Hematopoietic multipotent progenitor cell treated with erythropoietin and hydrocortisone succinate and interleukin-3 and kit ligand, for 8 days (in vitro differentiated cells): ENCODE data around the gene RPTOR.
"Not testable (repeated sequence)": the region's sequence is repeated elsewhere in the genome, so short reads cannot be mapped to it uniquely, and the experiment has no call there.

Experiments
- DNase-seq: peaks from one replicate; pipeline ENCODE4 v3.0.0-alpha.2; 2015

The RPTOR gene

DNA sequence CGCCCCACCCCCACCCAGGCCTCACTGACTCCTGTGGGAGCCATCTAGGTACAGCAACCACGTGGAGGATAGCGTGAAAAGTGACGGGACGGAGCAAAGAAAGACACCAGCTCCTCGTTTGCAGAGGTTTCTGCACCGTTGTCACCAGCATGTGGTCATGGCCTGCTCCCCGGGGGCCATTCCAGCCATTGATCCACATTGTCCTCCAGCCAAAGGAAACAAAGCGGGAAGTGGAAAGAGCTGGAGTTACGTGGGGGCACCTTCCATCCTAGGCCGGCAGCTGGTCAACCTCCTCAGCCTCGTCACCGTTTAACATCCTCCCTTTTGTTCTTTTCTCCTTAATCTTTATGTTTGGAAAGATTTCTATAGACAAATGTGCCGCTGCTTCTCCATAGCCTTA is 153.7 kb downstream of the RPTOR start:
- DNase-seq, result no peak

DNA sequence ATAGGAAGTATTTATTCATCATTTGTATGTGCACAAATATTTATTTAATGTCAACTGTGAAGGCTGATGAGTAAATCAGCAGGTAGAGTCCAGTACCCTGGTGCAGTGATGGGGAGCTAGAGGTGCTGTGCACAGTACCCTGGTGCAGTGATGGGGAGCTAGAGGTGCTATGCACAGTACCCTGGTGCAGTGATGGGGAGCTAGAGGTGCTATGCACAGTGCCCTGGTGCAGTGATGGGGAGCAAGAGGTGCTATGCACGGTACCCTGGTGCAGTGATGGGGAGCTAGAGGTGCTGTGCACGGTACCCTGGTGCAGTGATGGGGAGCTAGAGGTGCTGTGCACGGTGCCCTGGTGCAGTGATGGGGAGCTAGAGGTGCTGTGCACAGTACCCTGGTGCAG is 154.6 kb downstream of the RPTOR start:
- not testable (repeated sequence) for DNase-seq

DNA sequence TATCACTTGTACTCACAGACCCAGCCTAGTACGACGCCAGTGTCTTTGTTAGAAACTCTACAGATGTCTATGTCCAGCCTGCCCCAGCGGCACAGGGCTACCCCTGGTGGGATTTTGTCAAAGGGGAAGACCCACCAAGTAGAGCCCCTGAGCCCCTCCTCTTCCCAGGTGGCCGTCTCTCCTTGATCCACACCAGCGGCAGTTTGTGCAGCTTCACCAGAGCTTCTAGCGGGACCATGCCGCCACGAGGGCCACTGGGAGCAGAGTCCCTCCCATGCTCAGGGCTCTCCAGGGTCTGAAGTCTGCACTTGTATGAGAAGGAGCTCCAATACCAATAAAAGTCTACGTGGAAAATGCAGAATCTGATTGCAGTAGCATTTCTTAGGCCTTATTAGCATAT is 157.1 kb downstream of the RPTOR start:
- no peak for DNase-seq

DNA sequence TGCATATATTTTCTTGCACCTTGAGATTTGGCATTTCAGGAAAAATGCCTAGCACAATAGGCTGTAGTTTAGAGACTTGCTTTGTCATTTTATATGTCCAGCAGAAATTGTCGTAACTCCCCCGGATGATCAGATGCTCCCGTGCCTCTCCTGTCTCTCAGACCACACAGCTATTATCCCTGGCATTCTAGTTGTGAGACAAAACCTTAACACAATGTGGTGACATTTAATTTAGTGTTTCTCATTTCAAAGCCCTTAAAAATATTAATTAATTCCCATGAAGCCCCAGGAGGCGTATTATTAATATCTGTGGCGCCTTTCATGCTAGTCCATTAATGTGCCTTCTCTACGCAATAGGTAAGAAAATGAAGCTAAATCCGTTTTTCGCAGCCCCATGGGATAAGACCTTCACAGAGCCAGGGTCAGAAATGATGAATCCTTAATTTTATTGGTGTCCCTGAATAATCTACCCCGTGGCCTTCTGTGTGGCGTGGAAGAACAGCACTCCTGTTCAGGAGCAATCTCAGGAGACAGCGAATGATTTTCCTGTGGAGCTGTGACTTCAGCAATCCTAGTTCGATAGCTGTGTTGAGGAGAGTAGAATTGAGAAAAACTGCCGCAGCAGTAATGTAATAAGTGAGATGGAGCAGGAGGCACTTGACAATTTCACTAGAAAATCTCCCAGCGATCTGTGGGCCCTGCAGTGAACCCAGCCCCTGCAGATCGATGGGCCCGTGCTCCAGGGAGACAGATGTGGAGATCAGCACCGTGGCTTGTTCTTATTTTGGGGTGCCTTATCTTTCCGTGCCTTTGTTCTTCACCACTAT is 157.9 kb downstream of the RPTOR start:
- no peak for DNase-seq

DNA sequence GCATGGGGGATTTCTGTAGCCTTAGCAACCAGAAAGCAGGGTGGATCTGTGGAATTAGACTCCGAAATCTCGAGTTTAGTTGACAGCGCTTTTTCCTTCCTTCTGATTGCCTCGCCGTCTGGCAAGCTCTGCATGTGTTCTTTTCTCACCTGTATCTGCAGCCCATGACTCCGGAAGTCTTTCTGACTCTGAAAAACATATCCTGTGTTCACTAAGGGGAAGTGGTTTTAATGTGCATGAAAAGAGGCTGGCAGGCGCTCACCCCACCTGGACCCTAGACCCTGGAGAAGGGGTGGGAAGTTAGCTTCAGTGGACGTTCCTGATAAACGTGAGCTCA is 158.5 kb downstream of the RPTOR start:
- no peak for DNase-seq

DNA sequence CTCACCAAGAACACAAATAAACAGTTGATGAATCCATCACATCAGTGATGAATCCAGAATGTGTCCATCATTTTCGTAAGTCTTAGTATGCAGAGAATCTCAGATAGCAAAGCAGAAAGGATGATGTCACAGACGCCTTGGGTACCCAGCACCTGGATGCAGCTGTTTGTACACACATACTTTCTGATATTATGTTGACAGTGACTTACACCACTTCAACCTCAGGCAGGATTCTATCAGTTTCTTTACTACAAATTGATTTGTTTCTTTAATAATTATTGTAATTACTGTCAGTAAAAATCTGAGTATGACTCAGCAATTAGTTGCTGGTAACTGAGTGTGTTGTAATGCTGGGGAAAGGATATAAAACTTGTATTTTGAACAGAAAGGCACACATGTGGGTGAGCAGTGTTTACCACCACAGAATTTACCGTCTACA is 159.8 kb downstream of the RPTOR start:
- no peak for DNase-seq

DNA sequence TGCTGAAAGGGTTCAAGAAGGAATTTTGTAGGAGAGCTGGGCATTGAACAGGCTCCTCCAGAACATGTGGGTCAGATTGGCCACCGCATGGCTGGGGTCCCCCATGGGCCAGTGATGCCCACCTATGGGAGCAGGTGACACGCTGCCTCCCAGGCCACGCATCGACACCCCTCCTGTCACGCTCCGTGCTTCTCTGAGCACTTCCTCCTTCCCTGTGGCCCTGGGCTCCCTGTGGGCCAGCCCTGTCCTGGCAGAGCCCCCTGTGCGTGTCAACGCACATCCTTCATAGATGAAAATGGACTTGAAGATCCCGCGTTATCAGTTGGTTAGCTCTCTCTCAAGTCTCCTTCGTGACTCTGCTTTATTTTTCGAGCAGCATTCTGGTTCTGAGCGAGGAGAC is 160.3 kb downstream of the RPTOR start:
- DNase-seq, result no peak

DNA sequence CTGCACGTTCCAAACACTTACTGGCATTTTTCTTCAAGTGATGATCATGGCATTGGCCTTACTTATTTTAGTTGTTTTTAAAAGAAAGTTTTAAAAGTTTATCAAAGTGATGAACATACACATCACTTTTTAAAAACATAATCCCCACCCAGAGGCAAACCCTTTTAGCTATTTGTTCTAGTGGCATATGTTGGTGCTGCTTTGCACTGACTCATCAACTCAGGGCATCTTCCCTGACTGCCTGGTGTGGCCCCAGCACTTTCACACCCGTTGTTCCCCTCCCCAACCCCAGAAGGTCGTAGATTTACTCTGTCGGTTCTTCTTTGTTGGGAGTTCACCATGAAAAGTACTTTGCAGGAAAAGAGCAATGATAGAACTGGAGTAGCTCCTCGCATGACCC is 161.3 kb downstream of the RPTOR start:
- no peak for DNase-seq

DNA sequence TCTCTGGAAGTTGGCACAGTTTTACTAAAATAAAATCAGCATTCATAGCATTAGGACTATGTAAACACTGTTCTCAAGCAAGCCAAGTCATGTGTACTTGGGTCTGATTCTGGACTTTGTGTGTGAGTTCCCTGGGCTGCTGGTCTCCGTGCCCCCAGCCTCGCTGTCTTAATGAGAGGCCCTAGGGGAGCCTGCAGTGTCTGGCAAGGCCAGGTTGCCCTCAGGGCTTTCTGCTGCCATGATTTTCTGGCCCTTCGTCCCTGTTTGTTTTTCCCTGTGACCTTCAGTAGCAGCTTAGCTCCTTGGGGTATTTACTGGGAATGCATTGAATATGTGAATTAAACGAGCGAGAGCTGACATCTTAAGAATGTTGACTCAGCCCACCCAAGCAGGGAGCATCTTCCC is 161.8 kb downstream of the RPTOR start:
- no peak for DNase-seq

DNA sequence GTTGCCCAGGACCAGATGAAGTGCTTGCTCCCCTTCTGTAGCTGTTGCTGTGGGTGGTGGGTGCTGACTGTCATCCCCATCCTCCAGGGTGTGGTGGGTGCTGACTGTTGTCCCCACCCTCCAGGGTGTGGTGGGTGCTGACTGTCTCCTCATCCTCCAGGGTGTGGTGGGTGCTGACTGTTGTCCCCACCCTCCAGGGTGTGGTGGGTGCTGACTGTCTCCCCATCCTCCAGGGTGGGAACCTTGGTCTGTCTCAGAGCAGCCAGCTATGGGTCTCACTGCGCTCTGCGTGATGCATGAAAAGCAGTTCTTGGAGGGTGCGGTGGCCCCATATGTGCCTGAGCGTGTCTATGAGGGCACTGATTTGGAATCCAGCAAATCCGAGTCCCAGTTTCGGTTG is 163.8 kb downstream of the RPTOR start:
- DNase-seq, result no peak

DNA sequence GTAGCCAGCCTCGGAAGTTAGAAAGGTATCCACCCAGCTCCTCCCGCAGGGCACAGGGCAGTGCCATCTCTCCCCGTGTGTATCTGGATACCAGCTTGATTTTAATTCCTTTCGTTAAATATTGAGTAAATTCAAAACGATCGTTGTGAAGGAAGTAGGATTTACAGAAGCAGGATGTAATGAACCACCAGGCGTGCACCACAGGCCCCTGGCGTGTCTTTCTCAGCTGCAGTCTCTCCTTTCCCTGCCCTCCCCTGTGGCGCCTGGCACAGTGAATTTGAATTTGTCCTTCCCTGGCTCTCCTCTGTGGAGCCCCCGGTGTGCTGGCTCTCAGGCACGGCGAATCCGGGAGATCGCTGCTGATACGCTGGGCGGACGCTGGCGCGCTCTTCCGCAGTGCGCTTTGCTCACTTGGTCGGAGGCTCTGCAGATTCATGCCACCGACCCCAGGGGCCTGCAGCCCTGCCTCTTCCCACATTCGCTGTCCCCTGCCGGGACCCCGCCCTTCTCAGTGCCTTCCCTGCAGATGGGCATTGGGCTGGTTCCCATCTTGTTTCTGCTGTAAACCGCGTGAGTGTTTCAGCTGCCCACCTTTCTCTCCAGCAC is 164.6 kb downstream of the RPTOR start:
- DNase-seq, result no peak

DNA sequence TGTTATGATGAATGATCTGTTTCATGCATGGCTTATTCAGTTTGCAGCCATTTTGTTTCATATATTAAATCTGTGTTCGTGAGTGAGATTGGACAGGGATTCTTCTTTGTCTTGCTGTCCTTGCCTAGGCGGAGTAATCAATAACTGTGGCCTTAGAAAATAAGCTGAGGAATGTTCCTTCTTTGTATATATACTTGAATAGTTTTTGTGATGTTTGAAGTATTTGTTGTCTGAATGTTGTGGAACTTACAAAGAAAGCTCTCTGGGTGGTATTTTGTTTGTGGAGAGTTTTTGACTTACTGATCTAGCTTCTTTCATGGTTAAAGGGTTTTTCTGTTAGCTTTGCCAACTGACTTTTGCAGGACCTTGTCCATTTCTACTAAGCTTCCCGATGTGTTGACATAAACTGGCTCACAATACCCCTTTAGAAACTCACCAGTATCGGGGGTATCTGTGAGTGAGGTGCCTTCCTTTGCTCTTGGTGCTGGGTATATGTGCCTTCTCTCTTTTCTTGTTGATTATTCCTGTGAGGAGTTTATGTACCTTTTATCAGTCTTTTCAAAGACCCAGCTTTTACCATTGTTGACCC is 166.2 kb downstream of the RPTOR start:
- DNase-seq, result no peak

DNA sequence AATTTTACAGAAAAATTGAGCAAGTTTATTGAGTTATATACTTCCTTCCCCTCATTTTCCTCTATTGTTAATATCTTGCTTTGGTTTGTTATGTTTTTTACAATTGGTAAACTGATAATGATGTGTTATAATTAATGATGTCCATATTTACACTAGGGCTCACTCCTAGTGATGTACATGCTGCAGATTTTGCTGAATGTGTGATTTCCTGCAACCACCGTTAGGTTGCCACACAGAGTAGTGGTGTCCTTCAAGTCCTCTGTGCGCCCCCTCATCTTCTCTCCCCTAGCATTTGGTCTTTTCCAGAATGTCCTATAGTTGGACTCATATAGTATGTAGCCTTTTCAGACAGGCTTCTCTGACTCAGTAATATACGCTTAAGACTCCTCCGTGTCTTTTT is 167.5 kb downstream of the RPTOR start:
- DNase-seq, result no peak

DNA sequence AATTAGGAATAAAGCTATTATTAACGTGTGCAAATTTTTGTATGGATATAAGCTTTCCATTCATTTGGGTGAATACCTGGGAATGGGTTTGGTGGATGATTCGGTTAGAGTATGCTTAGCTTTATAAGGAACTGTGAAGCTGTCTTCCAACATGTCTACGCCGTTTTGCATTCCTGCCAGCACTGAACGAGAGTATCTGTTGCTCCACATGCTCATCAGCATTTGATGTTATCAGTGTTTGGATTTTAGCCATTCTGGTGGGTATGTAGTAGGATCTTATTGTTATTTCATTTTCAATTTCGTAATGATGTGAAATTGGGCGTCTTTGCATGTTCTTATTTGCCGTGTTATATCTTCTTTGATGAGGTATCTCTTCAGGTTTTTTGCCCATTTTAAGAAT is 168.0 kb downstream of the RPTOR start:
- no peak for DNase-seq

DNA sequence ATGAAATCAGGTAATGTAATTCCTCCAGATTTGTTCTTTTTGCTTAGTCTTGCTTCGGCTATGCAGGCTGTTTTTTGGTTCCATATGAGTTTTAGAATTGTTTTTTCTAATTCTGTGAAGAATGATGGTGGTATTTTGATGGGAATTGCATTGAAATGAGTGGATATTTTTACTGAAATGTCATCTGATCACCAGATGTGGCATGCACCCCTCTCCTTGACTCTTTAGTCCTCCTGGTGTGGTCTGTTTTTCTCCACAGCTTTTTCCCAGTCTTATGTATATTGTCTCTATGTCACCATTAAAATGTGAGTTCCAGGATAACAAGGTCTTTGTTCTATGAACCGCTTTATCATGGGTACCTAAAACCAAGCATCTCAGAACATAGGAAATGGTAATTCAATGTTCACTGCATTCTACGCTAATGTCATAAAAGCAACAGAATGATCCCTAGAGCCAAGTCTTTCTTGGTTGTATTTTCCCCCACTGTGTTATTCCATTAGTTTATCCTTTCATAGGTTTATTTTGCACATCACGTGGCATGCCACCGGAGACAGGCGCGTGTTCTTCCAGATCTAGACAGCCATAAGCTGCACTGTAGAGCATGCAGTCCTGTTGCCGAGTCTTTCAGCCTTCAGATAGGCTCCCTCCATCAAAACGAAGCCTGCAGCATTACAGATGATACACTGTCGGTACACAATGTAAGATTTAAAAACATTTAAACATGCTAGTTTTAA is 172.5 kb downstream of the RPTOR start:
- no peak for DNase-seq

DNA sequence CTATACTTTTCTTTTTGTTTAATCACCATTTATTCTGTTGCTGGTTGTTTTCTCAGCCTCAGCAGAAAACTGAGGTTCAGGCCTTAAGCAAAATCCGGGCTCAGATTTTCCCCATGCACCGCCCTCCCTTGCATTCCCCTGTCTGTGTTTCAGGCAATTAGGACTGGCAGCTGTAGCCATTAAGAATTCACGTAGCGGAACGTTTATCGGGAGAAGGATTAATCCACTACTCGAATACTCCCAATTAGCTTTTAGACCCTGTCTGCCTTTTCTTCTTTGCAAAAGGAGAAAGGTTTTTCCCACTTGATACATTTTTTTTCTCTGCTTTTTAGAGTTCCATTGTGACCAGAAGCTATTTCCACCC is 173.1 kb downstream of the RPTOR start:
- DNase-seq, result no peak

DNA sequence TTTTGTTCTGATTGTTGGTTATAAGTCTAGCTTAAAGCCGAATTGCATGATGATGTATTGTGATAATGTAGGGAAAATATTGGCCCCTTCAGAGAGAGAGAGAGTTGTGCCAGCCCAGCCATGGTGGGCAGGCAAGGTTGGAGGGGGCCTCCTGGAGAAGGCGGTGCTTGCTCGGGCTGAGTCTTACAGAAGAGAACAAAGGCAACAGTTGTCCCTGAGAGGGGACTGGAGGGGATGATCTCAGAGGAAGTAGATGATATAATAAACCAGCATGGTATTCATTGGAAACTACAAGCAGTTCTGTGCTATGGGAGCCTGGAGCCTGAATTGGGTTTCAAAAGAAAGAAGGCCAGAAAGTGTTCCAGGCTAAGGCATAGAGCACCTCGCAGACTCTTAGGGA is 173.8 kb downstream of the RPTOR start:
- no peak for DNase-seq

DNA sequence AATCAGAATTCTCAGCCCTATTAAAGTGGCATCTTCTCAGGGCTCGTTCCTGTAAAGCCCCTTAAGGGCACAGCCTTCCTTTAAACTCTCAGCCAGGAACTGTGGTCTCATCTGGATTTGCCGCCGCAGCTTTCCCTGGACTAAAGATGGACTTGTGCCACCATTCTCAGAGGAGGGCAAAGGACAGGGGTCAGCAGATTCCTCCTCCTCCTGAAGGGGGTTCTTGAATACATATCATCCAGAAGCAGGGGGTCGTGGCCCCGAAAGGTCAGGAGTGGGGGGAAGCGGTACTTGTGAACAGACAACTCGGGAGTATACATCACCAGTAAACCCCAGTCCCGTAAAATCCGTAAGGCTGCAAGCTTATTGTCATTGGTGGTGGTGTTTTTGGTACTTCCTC is 174.8 kb downstream of the RPTOR start:
- no peak for DNase-seq

DNA sequence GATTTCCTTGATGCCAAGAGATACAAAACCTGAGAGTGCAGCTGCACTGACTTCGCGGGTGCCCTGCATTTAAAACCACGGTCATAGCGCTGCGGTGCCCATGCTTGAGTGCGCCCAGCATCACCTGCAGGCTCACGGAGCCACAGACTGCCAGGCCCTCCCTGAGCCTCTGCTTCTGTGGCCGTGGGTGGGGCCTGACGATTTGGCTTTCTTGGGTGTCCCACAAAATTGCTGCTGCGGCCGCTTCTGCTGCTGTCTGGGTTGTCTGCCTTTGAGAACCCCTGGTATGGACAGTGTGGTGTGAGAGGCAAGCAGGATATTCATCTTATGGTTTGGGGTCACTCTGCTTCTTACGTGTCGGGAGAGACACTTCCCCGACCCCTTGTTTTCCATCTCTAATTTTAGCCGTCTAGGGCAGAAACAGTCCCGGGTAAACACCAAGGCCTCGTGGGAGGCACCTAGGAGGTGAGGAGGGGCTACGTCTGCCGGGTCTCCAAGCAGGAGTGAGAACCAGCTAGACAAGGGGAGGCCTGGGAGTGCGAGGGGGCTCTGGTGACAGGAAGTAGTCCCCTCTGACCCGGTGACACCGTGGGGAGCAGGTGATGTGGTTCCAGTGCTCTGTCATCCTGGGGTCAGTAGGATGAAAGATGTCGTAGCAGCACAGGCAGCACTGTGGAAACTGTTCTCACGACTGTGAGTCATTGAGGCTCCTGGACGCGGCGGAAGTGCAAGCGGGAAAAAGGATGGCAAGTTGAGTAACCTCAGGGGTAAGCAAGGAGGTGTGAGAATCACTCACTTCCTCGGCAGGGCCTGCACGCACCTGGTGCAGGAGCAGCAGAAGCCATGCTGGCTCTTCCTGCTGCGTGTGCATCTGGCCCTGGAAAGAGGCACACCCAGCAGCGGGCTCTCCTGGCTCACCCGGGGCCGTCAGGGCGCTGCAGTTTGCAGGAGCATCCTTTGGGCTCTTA is 176.3 kb downstream of the RPTOR start:
- DNase-seq, result no peak

DNA sequence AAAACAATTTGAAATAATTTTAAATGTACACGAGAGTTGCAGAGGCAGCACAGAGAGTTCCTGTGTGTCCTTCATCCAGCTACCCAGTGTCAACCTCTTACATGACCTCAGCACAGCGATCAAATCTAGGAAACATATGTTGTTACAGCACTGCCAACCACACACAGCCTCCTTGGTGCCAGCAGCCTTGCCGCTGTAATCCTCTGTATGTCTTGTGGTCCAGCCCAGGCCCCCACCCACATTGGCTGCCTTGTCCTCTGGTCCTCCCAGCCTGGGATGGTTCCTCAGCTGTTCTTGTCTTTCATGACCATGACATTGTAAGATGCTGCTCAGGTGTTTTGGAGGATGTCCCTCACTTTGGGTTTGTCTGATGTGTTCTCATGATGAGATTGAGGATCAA is 178.0 kb downstream of the RPTOR start:
- no peak for DNase-seq

DNA sequence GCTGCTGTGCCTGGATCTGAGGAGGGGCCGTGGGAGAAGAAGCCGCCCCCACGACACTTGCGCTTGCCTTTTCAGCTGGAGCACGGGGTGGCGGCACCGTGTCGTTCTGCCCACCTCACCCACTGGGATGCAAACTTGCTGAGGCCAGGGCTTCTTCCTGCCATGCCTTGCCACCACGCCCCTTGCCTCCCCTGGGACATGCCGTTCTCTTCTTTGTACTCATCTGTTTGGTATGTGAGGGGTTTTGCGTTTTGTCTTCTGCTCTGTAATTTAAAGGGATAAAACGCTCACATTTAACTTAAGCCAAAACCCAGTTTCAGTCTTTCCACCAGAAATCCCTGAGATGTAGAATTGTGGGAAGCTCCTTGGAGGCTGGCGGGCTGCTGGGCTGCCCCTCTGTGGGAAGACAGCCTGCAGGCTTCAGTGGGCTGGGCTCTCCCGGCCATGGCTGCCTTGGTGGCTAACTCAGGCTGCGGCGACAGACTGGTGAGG is 180.2 kb downstream of the RPTOR start:
- DNase-seq, result no peak

DNA sequence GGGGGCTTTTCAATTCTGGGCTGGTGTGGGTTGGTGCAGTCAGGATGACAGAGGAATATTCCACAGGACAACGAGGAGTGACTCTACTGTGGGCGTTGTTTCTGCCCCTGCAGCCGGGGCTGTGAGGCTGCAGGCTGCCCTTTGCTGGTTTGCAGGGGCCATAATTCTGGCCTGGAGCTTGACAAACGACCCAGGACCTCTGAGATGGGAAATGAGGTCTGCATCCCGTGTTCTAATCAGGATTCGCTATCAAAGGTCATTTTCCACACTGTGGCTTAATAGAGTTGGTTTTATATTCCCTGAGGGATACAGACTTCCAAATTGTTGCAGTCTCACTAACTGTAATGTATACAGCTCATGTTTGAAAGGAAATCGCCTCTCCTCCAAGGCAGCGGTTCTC is 180.9 kb downstream of the RPTOR start:
- DNase-seq, result no peak
